ENCODE data around the gene ZNF862.
A peak's percentile ranks its signal among the peaks of the same experiment; 100 is the strongest.

ZNF862 gene

DNA sequence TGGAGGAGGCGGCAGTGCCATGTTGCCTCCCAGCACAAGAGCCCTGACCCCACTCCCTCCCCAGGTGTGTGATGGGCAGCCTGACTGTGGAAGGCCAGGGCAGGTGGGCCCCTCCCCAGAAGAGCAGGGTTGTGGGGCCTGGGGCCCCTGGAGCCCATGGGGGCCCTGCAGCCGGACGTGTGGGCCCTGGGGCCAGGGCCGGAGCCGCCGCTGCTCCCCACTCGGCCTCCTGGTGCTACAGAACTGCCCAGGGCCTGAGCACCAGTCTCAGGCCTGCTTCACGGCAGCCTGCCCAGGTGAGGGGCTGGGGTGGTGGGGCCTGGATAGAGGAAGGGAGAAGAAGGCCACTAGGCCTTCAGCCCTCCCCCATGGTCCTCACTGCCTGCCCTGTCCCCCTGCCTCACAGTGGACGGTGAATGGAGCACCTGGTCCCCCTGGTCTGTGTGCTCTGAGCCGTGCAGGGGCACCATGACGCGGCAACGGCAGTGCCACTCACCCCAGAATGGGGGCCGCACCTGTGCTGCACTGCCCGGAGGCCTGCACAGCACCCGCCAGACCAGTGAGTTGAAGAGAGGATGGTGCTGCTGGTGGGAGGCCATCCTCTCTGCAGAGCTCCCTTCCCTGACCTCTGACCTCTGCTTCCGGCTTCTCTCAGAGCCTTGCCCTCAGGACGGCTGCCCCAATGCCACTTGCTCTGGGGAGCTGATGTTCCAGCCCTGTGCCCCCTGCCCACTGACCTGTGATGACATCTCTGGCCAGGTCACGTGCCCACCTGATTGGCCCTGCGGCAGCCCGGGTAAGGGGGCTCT, 46.6 kb upstream of the ZNF862 start:
- no CpG with 5 or more reads among the region's 21 CpGs for WGBS, 2 donors (ENCODE audit: extremely low coverage in 2 of 2, insufficient read length in 2 of 2, insufficient replicate concordance in 1 of 2)
- no peak overlapping the region for H2BK120ac ChIP-seq (ENCODE audit: low read depth, low read length)
- peak overlapping the region; percentile 73 for H3K14ac ChIP-seq (ENCODE audit: low read length)
- H3K18ac ChIP-seq (ENCODE audit: low read length): peak overlapping the region; percentile 63
- H4K8ac ChIP-seq (ENCODE audit: low read depth, low read length): no peak overlapping the region
- peak overlapping the region; percentile 62 for H4K91ac ChIP-seq (ENCODE audit: low read depth, low read length, poor library complexity)
- no peak overlapping the region for H3K4me2 ChIP-seq (ENCODE audit: insufficient read depth, low read length, poor library complexity, severe bottlenecking)
- no peaks in the 10 kb centered on the region for H3K36me3 ChIP-seq (replicated peaks in 1 of 2; ENCODE audit: control insufficient read depth in 2 of 2, insufficient read depth in 2 of 2, low read length in 2 of 2)
- peak overlapping the region; percentile 77 for H3K23ac ChIP-seq (ENCODE audit: low read depth, low read length, poor library complexity)
- H3K4ac ChIP-seq (ENCODE audit: low read length): peak overlapping the region; percentile 20
- no peak overlapping the region for H3K9ac ChIP-seq (ENCODE audit: low read depth, low read length, poor library complexity)
- DNase-seq (ENCODE audit: low spot score): no peak
- H3K27me3 ChIP-seq (ENCODE audit: control insufficient read depth in 3 of 3, insufficient read depth in 3 of 3, low read depth in 1 of 3, low read length in 3 of 3): peaks cover 0 to 31% (median 0%) of the 10 kb centered on the region in 3 experiments
- peaks cover under 1% of the 10 kb centered on the region for H3K79me1 ChIP-seq (ENCODE audit: low read depth, low read length)
- H2BK12ac ChIP-seq (ENCODE audit: low read length): peak overlapping the region; percentile 44
- H3K4me3 ChIP-seq (ENCODE audit: low read length in 2 of 2): no peak overlapping the region
- H3K27ac ChIP-seq (replicated peaks; ENCODE audit: low read length): no peak overlapping the region
- peak overlapping the region; percentile 31 for H2BK15ac ChIP-seq (ENCODE audit: low read length)
- peak overlapping the region; percentile 56 for H2AK5ac ChIP-seq (ENCODE audit: low read depth, low read length)
- no peak overlapping the region for H2BK5ac ChIP-seq (ENCODE audit: low read length)
- H3K4me1 ChIP-seq (ENCODE audit: control insufficient read depth in 2 of 2, insufficient read depth in 1 of 2, low read depth in 1 of 2, low read length in 2 of 2): peaks cover 23 to 33% of the 10 kb centered on the region in 2 donors
- no peaks in the 10 kb centered on the region for H3K9me3 ChIP-seq (replicated peaks in 1 of 2; ENCODE audit: control insufficient read depth in 2 of 2, insufficient read depth in 1 of 2, low read depth in 1 of 2, low read length in 2 of 2)
- H2AFZ ChIP-seq (ENCODE audit: low read length): no peak overlapping the region

DNA sequence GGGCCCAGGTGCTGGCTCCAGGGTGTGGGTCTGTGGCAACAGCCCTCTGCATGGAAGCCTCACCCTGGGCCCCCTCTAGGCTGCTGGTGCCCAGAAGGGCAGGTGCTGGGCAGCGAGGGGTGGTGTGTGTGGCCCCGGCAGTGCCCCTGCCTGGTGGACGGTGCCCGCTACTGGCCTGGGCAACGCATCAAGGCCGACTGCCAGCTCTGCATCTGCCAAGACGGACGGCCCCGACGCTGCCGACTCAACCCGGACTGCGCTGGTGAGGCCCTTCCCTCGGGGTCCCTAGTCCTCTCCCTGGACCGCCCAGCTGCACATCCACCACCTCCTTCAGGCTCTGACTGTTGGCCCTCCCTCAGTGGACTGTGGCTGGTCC, 46.0 kb upstream of the ZNF862 start:
- no CpG with 5 or more reads among the region's 15 CpGs for WGBS, 2 donors (ENCODE audit: extremely low coverage in 2 of 2, insufficient read length in 2 of 2, insufficient replicate concordance in 1 of 2)
- DNase-seq (ENCODE audit: low spot score): no peak
- Histone ChIP-seq H4K91ac (ENCODE audit: low read depth, low read length, poor library complexity) (no peak overlapping the region), H3K79me1 (ENCODE audit: low read depth, low read length) (peaks cover 2% of the 10 kb centered on the region), H3K4me3 (ENCODE audit: low read length in 2 of 2) (no peak overlapping the region), H3K4me1 (ENCODE audit: control insufficient read depth in 2 of 2, insufficient read depth in 1 of 2, low read depth in 1 of 2, low read length in 2 of 2) (peaks cover 23 to 33% of the 10 kb centered on the region in 2 donors), H3K18ac (ENCODE audit: low read length) (peak overlapping the region; percentile 63), H2AFZ (ENCODE audit: low read length) (no peak overlapping the region), H3K9me3 (replicated peaks in 1 of 2; ENCODE audit: control insufficient read depth in 2 of 2, insufficient read depth in 1 of 2, low read depth in 1 of 2, low read length in 2 of 2) (no peaks in the 10 kb centered on the region), H2AK5ac (ENCODE audit: low read depth, low read length) (peak overlapping the region; percentile 56), H3K14ac (ENCODE audit: low read length) (no peak overlapping the region), H3K27ac (replicated peaks; ENCODE audit: low read length) (no peak overlapping the region), H2BK120ac (ENCODE audit: low read depth, low read length) (no peak overlapping the region), H3K27me3 (ENCODE audit: control insufficient read depth in 3 of 3, insufficient read depth in 3 of 3, low read depth in 1 of 3, low read length in 3 of 3) (peaks cover 0 to 27% (median 0%) of the 10 kb centered on the region in 3 experiments), H3K36me3 (replicated peaks in 1 of 2; ENCODE audit: control insufficient read depth in 2 of 2, insufficient read depth in 2 of 2, low read length in 2 of 2) (no peaks in the 10 kb centered on the region), H3K9ac (ENCODE audit: low read depth, low read length, poor library complexity) (no peak overlapping the region), H3K4me2 (ENCODE audit: insufficient read depth, low read length, poor library complexity, severe bottlenecking) (no peak overlapping the region), H2BK12ac (ENCODE audit: low read length) (no peak overlapping the region), H3K4ac (ENCODE audit: low read length) (no peak overlapping the region), H4K8ac (ENCODE audit: low read depth, low read length) (no peak overlapping the region), H3K23ac (ENCODE audit: low read depth, low read length, poor library complexity) (peak overlapping the region; percentile 77), H2BK15ac (ENCODE audit: low read length) (no peak overlapping the region), H2BK5ac (ENCODE audit: low read length) (peak overlapping the region; percentile 80)

DNA sequence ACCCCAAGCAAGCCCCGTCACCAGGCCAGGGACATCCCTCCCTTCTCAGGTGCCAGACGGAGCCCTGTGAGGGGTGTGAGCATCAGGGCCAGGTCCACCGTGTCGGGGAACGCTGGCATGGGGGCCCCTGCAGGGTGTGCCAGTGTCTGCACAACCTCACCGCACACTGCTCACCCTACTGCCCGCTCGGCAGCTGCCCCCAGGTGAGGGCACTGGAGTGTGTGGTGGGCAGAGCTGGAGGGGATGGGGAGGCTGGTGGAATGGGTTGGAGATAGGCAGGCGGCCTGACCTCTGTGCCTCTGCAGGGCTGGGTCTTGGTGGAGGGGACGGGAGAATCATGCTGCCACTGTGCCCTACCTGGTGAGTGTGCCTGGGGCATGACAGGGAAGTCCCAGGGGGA, 44.9 kb upstream of the ZNF862 start:
- Histone ChIP-seq H3K9ac (ENCODE audit: low read depth, low read length, poor library complexity) (no peak overlapping the region), H3K27me3 (ENCODE audit: control insufficient read depth in 3 of 3, insufficient read depth in 3 of 3, low read depth in 1 of 3, low read length in 3 of 3) (peaks cover 0 to 24% (median 0%) of the 10 kb centered on the region in 3 experiments), H2AFZ (ENCODE audit: low read length) (no peak overlapping the region), H3K18ac (ENCODE audit: low read length) (peak overlapping the region; percentile 9), H3K4ac (ENCODE audit: low read length) (no peak overlapping the region), H3K4me2 (ENCODE audit: insufficient read depth, low read length, poor library complexity, severe bottlenecking) (no peak overlapping the region), H2BK15ac (ENCODE audit: low read length) (no peak overlapping the region), H3K14ac (ENCODE audit: low read length) (peak overlapping the region; percentile 17), H3K79me1 (ENCODE audit: low read depth, low read length) (peaks cover 2% of the 10 kb centered on the region), H3K4me3 (ENCODE audit: low read length in 2 of 2) (no peak overlapping the region), H2BK5ac (ENCODE audit: low read length) (no peak overlapping the region), H3K4me1 (ENCODE audit: control insufficient read depth in 2 of 2, insufficient read depth in 1 of 2, low read depth in 1 of 2, low read length in 2 of 2) (peaks cover 20 to 30% of the 10 kb centered on the region in 2 donors), H2BK120ac (ENCODE audit: low read depth, low read length) (no peak overlapping the region), H3K36me3 (replicated peaks in 1 of 2; ENCODE audit: control insufficient read depth in 2 of 2, insufficient read depth in 2 of 2, low read length in 2 of 2) (no peaks in the 10 kb centered on the region), H3K9me3 (replicated peaks in 1 of 2; ENCODE audit: control insufficient read depth in 2 of 2, insufficient read depth in 1 of 2, low read depth in 1 of 2, low read length in 2 of 2) (no peaks in the 10 kb centered on the region), H4K91ac (ENCODE audit: low read depth, low read length, poor library complexity) (no peak overlapping the region), H3K23ac (ENCODE audit: low read depth, low read length, poor library complexity) (no peak overlapping the region), H2BK12ac (ENCODE audit: low read length) (peak overlapping the region; percentile 18), H3K27ac (replicated peaks; ENCODE audit: low read length) (no peak overlapping the region), H2AK5ac (ENCODE audit: low read depth, low read length) (peak overlapping the region; percentile 97), H4K8ac (ENCODE audit: low read depth, low read length) (no peak overlapping the region)
- DNase-seq (ENCODE audit: low spot score): no peak
- WGBS, 2 donors (ENCODE audit: extremely low coverage in 2 of 2, insufficient read length in 2 of 2, insufficient replicate concordance in 1 of 2): no CpG with 5 or more reads among the region's 10 CpGs

GRCh38 chr7:149794661-149795060, 43.5 kb upstream of the ZNF862 start:
- WGBS, 2 donors (ENCODE audit: extremely low coverage in 2 of 2, insufficient read length in 2 of 2, insufficient replicate concordance in 1 of 2): no CpG with 5 or more reads among the region's 6 CpGs
- Histone ChIP-seq H3K27ac (replicated peaks; ENCODE audit: low read length) (no peak overlapping the region), H3K79me1 (ENCODE audit: low read depth, low read length) (peaks cover 2% of the 10 kb centered on the region), H3K4me1 (ENCODE audit: control insufficient read depth in 2 of 2, insufficient read depth in 1 of 2, low read depth in 1 of 2, low read length in 2 of 2) (peaks cover 14 to 18% of the 10 kb centered on the region in 2 donors), H2AFZ (ENCODE audit: low read length) (peak overlapping the region; percentile 59), H4K91ac (ENCODE audit: low read depth, low read length, poor library complexity) (no peak overlapping the region), H2BK15ac (ENCODE audit: low read length) (no peak overlapping the region), H3K23ac (ENCODE audit: low read depth, low read length, poor library complexity) (no peak overlapping the region), H3K18ac (ENCODE audit: low read length) (no peak overlapping the region), H4K8ac (ENCODE audit: low read depth, low read length) (no peak overlapping the region), H3K14ac (ENCODE audit: low read length) (no peak overlapping the region), H3K36me3 (replicated peaks in 1 of 2; ENCODE audit: control insufficient read depth in 2 of 2, insufficient read depth in 2 of 2, low read length in 2 of 2) (no peaks in the 10 kb centered on the region), H2AK5ac (ENCODE audit: low read depth, low read length) (peak overlapping the region; percentile 76), H3K4me2 (ENCODE audit: insufficient read depth, low read length, poor library complexity, severe bottlenecking) (no peak overlapping the region), H2BK120ac (ENCODE audit: low read depth, low read length) (no peak overlapping the region), H3K9ac (ENCODE audit: low read depth, low read length, poor library complexity) (no peak overlapping the region), H2BK12ac (ENCODE audit: low read length) (peak overlapping the region; percentile 60), H3K4me3 (ENCODE audit: low read length in 2 of 2) (no peak overlapping the region), H3K9me3 (replicated peaks in 1 of 2; ENCODE audit: control insufficient read depth in 2 of 2, insufficient read depth in 1 of 2, low read depth in 1 of 2, low read length in 2 of 2) (no peaks in the 10 kb centered on the region), H3K27me3 (ENCODE audit: control insufficient read depth in 3 of 3, insufficient read depth in 3 of 3, low read depth in 1 of 3, low read length in 3 of 3) (peaks cover 0 to 12% (median 0%) of the 10 kb centered on the region in 3 experiments), H3K4ac (ENCODE audit: low read length) (no peak overlapping the region), H2BK5ac (ENCODE audit: low read length) (peak overlapping the region; percentile 84)
- DNase-seq (ENCODE audit: low spot score): no peak
